Hematopoietic multipotent progenitor cell treated with erythropoietin and hydrocortisone succinate and interleukin-3 and kit ligand, for 6 days (in vitro differentiated cells): ENCODE measurements around the gene TSPAN15.
A peak's percentile ranks its signal among the peaks of the same experiment; 100 is the strongest.
"Not testable (repeated sequence)": the region's sequence is repeated elsewhere in the genome, so short reads cannot be mapped to it uniquely, and the experiment has no call there.

ENCODE experiments used
- DNase-seq: peaks from one replicate; pipeline ENCODE4 v3.0.0-alpha.2; 2015

The TSPAN15 gene

DNA sequence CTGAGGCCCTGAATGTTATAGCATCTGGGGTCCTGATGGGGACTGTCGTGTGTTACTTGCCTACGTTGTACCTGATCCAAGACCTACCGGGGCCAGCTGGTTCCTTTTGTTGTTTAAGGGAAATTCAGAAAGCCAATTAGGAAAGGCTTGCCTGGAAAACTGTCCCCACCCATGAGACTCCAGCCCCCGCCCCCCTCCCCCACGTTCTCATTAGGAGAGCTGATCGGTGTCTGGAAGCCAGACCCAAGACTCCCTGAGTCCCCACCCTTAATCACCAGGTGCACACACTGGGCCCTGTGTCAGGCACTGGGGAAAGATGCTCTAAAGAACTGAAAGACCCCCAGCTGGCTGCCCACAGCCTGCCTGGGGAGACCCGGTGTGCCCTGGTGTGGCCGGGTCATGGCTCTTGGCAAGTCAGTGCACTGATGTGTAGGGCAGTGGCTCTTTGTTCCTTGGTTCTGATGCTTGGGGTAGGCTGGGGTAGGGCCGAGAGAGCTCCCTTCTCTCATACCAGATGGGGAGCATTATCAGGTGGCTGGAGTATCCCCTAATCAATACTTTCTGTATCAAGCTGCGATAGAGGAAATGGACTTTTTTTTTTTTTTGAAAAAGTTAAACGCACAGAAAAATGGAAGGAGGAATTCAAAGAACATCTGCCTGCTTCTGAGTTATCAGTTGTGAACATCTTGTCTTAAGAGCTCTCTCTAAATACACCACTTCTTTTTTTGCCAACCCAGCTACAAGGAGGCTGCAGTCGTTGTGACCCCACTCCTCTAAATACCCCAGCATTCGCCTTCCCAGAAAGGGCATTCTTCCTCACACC is 16.9 kb downstream of the TSPAN15 start:
- peak; percentile 39 for DNase-seq

DNA sequence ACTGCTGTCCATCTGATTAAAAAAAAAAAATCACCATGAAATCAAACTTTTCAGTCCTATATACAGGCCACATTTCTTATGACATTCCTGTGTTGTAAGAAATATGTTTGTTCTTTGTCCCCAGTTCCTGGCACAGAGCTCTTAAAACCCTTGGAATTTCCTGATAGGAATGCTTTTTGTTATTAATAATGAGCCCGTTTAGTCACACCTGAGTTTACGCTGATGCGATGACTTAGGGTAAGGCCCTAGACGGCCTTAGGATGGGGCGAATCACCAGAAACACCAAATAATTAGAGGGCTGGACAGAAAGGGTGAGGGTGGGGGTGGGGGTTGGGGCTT is 17.5 kb downstream of the TSPAN15 start:
- DNase-seq = no peak

DNA sequence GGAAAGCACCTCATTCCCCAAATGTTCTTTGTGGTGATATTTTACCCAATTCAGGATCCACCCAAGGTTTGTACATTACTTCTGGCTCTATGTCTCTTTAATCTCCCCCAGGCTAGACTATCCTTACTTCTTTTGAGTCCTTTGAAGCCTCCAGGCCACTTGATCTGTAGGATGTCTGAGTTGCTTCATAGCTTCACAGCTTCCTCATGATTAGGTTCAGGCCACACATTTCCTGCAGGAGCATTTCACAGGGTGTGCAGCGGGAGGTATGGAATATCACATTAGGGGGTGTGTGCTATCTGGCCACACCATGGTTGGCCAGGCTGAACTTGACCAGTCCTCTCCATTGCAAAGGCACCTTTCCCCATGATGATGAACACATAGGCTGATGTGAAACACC is 18.7 kb downstream of the TSPAN15 start:
- DNase-seq = no peak

DNA sequence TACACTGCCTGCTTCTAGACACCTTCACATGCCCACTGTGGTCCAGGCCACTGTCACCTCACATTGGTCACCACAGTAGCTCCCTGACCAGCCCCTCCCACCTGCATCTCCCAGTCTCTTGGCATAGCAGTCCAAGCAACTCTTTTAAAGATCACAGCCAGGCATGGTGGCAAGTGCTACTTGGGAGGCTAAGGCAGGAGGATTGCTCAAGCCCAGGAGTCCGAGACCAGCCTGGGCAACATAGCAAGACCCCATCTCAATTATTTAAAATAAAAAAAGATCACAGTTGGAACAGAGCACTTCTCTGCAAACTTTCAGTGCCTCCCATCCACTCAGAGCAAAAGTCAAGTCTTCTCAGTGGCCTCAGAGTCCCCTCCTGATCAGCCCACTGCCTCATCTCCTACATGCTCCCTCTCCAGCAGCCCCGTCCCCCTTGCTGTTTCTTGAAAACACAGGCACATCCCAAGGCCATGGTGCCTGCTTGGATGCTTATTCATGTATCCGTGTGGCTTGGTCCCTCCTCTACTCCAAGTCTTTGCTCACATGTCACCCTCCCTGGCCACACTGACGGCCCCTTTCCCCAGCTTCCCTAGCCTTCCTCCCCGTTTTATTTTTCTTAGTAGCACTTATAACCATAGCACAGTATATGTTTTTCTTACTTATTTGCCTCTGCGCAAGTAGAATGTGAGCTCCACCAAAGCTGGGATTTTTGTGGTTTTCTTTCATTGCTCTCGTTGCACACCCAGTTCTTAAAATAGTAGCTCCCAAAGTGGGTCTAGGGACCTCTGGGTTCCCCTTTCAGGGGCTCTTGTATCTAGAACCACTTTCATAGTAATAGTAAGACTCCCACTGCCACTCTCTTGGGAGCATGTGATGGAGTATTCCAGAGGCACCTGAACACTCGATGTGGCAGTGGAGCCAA is 19.5 kb downstream of the TSPAN15 start:
- no peak for DNase-seq

DNA sequence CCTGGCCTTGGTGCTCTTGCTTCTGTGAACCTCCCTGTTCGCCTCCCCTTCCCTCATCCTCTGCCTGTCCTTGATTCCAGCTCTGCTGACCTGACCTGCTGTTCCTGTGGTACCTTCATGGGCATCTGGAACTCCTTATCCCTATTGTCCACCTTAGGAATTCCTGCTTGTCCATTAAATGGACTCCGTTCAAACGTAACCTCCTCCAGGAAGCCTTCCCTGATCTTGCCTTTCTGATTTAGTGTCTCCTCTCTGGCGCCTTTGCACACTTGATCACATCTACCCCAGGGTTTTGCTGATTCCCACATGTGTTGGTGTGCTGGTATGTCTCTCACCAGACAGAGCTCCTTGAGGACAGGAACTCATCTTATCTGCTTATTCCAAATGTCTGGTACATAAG is 20.9 kb downstream of the TSPAN15 start:
- DNase-seq = no peak

DNA sequence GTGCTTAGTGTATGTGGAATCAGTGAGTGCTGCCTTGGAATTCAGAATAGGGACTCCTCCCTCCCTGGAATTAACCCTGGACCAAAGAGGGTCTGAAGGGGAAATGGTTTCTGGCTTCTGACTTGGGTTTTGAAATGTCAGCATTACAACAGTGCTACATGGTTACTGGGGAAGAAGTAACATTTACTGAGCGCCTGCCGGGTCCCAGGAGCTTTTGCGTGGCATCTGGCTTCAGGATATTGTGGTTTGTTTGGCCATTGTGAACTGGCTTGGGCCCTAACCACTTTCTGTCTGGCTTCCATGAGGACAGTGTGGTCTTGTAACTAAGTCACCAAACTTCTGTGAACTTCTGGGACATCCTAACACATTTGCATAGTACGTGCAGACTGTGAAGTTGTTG is 21.3 kb downstream of the TSPAN15 start:
- DNase-seq = no peak

DNA sequence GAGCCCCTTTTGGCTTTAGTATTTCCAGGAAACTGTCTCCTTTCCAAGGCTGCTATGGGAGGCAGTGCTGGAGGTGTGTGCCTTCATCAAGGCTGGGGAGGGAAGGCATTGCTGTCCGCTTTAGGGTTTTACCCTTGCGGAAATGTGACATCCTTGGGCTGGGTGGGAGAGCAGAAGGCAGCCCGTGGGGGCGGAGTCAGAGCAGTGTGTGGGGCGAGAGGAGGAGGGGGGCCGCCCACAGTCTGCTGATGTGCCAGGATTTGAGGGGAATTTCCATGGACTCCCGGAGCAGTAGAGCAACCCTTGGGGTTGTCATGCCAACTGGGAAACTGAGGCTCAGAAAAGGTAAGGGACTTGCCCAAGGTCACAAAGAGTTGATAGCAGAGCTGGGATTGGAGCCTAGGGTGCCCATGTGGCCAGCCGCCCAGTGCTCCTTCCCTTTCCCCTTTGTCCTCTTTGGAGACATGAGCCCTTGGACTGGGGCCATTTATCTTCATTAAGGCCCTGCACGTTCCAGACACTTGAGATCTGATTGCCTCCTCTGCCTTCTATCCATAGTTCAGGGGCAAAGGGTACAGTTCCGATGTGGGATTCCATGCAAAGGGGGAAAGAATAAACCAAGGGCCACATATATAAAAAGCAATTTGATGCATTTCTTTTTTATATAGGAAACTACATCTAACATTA is 22.2 kb downstream of the TSPAN15 start:
- no peak for DNase-seq

DNA sequence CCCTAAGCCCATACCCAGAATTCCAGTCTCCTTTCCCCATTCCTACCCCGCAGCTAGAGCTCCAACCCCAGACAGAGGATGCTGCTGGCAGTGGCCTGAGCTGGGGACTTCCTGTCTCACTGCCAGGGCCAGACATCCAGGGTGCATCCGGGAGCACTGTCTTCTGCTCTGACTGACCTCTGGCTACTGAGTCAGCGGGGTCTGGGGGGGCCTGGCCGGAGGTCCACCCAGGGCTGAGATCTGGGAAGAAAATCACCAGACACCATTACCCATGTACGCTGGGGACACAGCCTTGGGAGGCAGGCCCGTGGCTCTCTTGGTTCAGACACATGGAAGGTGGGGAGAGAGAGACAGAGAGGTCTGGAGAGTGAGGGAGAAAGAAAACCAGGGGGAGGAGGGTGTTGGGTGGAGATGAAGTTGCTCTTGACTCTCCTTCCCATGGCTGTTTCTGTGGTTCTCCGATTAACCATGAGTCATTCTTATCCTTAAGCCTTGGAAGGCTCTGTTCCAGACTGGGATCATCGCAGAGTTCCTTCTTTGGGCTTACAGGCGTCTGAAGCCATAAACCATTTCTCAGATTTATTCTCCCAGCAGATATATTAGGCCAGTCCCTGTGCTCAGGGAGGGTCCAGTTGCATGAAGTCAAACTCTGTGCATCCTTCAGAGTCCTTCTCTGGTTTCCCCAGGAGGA is 23.6 kb downstream of the TSPAN15 start:
- DNase-seq = no peak

DNA sequence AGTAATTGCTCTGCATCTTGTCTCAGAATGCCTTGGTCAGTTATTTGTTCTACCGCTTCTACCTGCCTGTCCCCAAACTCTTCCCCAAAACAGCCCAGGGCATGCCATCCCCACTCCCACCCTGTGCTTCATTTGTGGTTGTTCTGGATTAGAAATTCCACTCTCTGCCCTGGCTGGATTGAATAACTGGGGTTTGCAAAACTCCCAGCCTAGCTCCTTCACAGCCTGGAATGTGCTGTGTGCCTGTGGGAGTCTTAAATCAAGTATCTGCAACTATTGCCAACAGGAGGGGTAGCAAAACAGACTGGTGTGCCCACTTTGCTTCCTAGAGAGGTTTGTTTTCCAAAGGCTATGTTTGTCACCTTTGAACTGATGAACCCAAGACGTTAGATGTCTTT is 24.2 kb downstream of the TSPAN15 start:
- no peak for DNase-seq

DNA sequence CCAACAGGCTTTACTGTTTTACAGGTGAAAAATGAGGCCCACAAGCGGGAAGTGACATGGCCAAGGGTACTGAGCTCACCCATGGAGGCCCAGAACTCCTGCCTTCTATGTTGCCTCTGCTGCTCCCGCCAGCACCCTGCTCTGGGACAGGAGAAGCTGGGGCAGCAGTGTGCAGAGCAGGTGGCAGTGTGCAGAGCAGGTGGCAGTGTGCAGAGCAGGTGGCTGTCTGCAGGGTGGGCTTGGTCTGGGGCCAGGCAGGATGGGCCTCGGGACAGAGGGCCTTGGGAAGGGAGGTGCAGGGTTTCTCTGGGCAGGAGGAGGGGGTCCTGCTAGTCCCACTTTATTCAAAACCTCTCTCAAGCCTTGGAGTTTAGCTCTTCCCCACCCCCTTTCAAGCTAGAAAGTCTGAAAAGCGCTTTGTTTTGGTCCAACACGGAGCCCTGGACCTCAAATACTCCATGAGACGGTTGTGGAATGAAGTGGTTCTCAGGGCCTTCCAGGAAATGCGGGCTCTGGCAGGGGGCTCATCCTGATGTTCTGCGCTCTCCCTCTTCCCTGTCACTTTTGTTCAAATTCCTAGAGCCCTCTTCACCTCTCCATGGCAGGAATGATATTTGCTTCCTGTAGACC is 26.8 kb downstream of the TSPAN15 start:
- no peak for DNase-seq

DNA sequence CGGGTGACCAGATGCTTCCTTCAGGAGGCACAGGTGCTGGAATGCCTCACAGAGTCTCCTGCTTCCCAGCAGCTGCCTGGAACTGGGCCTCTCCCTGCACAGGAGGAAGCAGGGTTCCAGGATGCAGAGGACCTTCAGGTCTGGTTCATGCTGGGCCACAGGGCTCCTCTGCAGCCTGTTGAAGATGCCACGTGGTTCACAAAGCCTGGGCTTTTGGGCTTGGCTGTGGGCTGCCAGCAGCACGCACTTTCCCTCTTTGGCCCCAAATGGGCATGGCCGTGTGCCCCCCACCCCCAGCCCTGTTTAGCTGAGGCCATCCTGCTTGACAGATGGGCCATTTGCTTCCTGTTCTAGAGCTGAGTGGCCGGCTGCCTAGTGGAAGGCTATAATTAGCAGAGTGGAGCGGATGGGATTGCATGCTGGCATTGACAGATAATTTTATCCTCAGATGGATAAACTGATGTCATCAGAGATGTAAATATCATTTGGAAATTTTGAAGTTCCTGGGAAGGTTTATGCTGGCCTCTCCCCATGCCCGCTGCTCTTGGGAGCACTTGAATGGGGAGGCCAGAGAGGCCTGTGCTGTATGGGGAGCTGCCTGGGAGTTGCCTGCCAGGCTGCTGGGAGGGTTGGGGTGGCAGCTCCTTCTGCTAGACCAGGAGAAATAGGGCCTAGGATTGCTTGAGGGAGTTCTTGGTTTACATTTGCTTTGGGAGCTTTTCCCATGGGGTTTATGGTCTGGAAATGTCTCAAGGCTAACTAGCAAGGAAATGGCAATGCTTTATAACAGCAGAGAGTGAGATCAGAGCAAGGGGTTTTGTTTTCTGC is 28.2 kb downstream of the TSPAN15 start:
- DNase-seq = no peak

DNA sequence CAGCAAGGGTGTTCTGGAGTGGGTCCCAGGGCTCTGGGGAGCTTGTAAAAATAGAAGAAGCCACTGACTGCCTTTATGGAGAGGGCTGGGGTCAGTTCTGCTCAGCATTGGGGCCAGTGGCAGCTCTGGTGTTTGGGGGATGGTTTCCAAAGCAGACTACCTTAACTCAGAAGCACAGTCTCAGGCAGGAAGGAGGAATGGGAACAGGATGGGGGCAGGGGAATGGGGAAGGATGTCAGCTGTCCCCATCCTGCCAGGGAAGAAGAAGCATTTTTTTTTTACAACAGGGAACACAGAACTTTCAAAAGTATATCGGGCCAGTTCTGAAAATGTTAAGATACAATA is 28.8 kb downstream of the TSPAN15 start:
- no peak for DNase-seq

DNA sequence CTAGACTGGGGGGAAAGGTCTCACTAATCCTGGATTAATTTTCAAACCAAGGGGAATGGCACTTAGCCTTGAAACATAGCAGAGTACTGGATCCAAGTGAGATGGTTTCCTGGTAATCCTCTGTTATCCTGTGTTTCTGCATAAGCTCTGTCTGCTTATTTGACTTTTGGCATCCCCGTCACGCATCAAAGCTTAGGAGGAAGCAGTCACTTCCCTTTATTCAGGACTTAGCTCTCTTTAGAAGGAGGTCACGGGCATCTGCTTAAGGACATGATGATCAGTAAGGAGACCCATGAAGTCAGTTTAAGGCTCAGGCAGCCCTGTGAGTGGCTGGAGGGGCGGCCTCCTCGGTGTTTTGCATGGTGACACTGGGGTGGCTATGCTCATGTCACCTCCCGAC is 30.0 kb downstream of the TSPAN15 start:
- DNase-seq = peak; percentile 22

DNA sequence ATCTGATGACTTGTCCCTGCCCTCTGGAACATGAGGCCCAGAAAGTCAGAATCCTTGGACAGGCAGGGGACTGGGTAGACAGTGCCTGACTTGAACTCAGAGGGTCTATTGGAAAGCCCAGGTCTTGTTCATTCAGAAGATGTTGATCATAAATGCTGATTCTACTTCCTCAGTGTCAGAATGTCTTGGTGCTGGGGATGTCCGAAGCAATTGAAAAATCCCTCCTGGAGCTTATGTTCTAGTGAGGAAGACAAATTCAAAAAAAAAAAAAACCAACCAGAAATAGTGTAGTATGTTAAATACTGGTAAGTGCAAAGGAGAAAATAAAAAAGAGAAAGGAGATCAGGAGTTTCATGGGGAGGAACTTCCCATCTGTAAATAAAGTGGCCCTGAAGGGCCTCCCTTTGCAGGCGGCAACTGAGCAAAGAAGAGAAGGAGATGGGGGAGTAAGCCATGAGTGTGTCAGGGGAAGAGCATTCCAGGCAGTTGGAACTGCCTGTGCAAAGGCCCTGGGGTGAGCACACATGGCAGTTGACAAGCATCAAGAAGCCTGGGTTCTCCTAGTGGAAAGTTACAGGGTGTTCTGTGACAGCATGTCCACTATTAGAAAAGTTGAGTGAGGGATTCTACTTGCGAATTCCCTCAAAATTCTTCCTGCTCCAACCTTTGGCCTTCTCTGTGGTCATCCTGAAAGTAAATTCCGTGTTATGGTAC is 30.7 kb downstream of the TSPAN15 start:
- no peak for DNase-seq

DNA sequence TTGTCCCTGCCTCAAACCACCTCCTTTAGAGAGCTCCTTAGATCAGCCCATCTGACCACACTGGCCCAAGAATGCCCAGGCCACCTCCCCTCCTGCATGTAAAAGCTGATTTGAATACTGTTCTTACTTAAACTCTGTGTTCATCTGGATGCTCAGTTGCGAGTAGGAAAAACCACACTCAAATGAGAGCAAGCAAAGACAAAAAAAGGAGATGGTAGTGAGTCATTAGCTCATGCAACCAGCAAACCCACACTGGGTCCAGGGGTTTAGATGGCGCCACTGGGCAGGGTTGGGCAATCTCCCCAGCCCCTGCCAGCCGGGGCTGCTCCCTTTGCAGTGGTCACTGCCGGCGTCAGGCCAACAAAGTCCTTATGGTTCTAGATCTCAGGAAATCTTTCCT is 32.7 kb downstream of the TSPAN15 start:
- no peak for DNase-seq

DNA sequence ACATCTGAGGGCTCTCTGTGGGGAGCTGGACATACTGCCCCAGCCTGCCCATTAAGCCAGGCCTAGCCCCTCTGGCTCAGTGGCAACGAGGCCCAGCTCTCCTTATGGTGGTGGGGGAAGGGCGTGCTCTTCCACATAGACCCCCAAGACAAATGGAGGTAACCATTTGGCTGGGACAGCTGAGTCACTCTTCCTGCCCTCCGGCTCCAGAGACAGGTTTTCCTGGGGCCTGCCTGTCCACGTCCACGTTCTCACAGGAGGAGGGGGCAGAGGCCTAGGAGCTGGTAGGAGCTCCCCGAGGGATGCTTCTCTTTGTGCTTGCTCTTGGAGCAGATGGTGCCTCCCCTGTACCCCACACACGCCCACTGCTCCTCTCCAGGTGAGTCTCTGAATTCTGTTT is 33.5 kb downstream of the TSPAN15 start:
- DNase-seq = no peak

DNA sequence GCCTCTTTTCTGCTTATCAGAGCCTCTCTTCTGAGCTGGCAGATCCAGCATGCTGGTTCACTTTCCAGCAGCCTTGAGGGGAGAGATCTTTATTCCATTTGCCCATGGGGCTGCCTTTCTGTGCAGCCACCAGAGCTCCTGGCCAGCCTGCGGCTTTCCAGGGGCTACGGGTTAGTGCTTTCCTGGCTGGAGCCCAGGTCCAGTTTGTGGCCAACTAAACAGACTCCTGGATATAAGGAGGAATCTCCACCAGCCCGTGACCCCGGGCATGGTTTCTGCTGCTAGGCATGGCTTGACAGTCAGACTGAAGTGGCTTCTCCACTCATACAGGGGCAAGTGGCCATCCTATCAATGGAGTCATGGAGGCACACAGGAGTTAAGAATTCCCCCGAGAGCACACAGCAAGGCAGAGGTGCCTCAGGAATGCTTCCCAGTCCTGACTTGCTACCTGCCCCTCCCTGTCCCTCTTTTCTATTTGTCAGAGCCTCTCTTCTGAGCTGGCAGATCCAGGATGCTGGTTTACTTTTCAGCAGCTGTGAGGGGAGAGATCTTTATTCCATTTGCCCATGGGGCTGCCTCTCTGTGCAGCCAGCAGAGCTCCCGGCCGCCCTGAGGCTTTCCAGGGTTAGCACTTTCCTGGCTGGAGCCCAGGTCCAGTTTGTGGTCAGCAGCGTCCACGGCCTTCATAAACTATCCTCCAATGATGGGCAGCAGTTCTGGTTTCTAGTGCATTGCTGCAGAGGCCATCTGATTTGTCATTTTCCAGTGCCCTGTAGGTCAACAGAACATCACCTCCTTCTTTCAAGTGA is 35.9 kb downstream of the TSPAN15 start:
- DNase-seq = no peak

DNA sequence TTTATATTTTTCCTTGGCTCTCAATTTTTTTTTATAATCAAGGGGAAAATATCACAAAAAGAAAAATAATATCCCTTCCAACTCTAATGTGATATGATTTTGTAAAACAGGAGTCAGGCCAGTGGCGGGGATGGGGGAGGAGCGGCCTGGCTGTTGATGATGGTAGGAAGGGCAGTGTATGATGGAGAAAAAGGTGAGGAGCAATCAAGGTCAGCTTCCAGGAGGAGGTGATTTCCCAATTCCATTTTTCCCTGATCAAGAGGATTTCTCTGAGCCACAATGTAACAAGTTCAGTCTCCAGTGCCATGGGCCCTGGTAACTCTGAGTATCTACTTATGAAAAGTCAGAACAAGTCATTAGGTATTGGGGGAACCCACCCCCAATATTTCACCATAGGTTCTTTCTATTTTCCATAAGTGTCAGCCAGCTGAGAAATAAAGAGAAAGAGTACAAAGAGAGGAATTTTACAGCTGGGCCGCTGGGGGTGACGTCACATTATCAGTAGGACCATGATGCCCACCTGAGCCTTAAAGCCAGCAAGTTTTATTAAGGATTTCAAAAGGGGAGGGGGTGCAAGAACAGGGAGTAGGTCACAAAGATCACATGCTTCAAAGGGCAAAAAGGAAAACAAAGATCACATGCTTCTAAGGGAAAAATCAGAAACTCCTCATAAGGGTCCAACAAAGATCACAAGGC is 37.0 kb downstream of the TSPAN15 start:
- not testable (repeated sequence) for DNase-seq

DNA sequence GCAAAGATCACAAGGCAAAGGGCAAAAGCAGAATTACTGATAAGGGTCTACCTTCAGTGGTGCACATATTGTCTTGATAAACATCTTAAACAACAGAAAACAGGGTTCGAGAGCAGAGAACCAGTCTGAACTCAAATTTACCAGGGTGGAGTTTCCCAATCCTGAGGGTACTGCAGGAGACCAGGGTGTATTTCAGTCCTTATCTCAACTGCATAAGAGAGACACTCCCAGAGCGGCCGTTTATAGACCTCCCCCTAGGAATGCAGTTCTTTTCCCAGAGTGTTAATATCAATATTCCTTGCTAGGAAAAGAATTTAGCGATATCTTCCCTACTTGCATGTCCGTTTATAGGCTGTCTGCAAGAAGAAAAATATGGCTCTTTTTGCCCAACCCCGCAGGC is 37.6 kb downstream of the TSPAN15 start:
- DNase-seq = not testable (repeated sequence)
